Measurements from ENCODE around the gene SLX1A. TPM values are rescaled to one million over a fixed set of nuclear protein-coding genes. Genes with fewer than 3 reads are reported as not detected.

Gene SLX1A
- total and polyA plus RNA-seq, 2 donors (not counting 1 experiment from before 2014, with no cell fraction given), result 64.6 to 108 TPM

- no peak for TF ChIP-seq EZH2 (IDR thresholded peaks at IDR 0.05; ENCODE audit: borderline replicate concordance, insufficient read depth, low read depth, low read length, poor library complexity, severe bottlenecking)
- no peak for TF ChIP-seq CTCF (IDR thresholded peaks at IDR 0.05)
- ChIA-PET CTCF (interaction anchor here (1.0 to 1.3 kb wide), 2 partner anchors 10 to 56 kb away, joined by 3 to 4 read pairs; partner anchors contain the start of gene TBX6), POLR2A (no interaction called here)
- peaks cover 0 to 4% of the 10 kb centered on the region in 2 donors for H3K4me1 ChIP-seq (ENCODE audit: control insufficient read depth in 2 of 2, insufficient read depth in 2 of 2, low read length in 2 of 2)
- H3K27ac Mint-ChIP-seq, result no peak overlapping the region
- intact Hi-C loops (cut with micrococcal nuclease), result no loop called here
- ATAC-seq (ENCODE audit: low read depth) (no peak), DNase-seq (no peak)
- H2AFZ ChIP-seq (ENCODE audit: insufficient read depth, low read depth, low read length, poor library complexity, severe bottlenecking), result no peak overlapping the region
- no peak overlapping the region for H3K9ac ChIP-seq (ENCODE audit: low read length)
- H3K27me3 Mint-ChIP-seq, result no peaks in the 10 kb centered on the region
- no peak overlapping the region for H3K27ac ChIP-seq (ENCODE audit: low read length in 2 of 2)
- H4K20me1 ChIP-seq (ENCODE audit: control insufficient read depth, insufficient read depth, low read length, poor library complexity, severe bottlenecking), result no peaks in the 10 kb centered on the region
- no peaks in the 10 kb centered on the region for H3K27me3 ChIP-seq (replicated peaks in 1 of 4; ENCODE audit: control extremely low read depth in 1 of 4, control insufficient read depth in 3 of 4, insufficient read depth in 4 of 4, low read length in 3 of 4)
- peaks cover 3% of the 10 kb centered on the region for H3K9me3 Mint-ChIP-seq (ENCODE audit: insufficient read depth)
- H3K9me3 ChIP-seq (ENCODE audit: control extremely low read depth in 1 of 3, control insufficient read depth in 2 of 3, insufficient read depth in 1 of 3, low read length in 2 of 3), result peaks cover 3 to 15% (median 7%) of the 10 kb centered on the region in 3 donors
- no peak overlapping the region for H3K4me2 ChIP-seq (replicated peaks; ENCODE audit: low read depth, low read length, poor library complexity, severe bottlenecking)
- no CpG with 5 or more reads among the region's 3 CpGs for WGBS (ENCODE audit: insufficient coverage)
- H3K36me3 ChIP-seq (replicated peaks in 1 of 2; ENCODE audit: control extremely low read depth in 1 of 2, control insufficient read depth in 1 of 2, extremely low read depth in 1 of 2, insufficient read depth in 2 of 2, low read length in 1 of 2), result no peaks in the 10 kb centered on the region
- no peak overlapping the region for H3K4me3 ChIP-seq (ENCODE audit: control extremely low read depth in 1 of 5, extremely low read depth in 1 of 5, insufficient read depth in 1 of 5, low read depth in 2 of 5, low read length in 4 of 5)
- no peaks in the 10 kb centered on the region for H3K79me2 ChIP-seq (ENCODE audit: control insufficient read depth, insufficient read depth, low read length)
- no peak overlapping the region for H3K4me3 Mint-ChIP-seq
- peaks cover 10% of the 10 kb centered on the region for H3K4me1 Mint-ChIP-seq
Measured at GRCh38 chr16:30147843-30148510, 45.7 kb upstream of the SLX1A start.

- ATAC-seq (ENCODE audit: low read depth) (no peak), DNase-seq (no peak)
- no peak overlapping the region for H3K9ac ChIP-seq (ENCODE audit: low read length)
- Mint-ChIP-seq H3K27me3 (no peaks in the 10 kb centered on the region), H3K4me1 (peaks cover 6% of the 10 kb centered on the region), H3K9me3 (ENCODE audit: insufficient read depth) (peaks cover 3% of the 10 kb centered on the region), H3K4me3 (no peak overlapping the region), H3K27ac (no peak overlapping the region)
- no peaks in the 10 kb centered on the region for H3K4me1 ChIP-seq (ENCODE audit: control insufficient read depth in 2 of 2, insufficient read depth in 2 of 2, low read length in 2 of 2)
- peaks cover 3 to 15% (median 7%) of the 10 kb centered on the region in 3 donors for H3K9me3 ChIP-seq (ENCODE audit: control extremely low read depth in 1 of 3, control insufficient read depth in 2 of 3, insufficient read depth in 1 of 3, low read length in 2 of 3)
- WGBS (ENCODE audit: insufficient coverage), result no CpG with 5 or more reads among the region's 5 CpGs
- no peaks in the 10 kb centered on the region for H3K27me3 ChIP-seq (replicated peaks in 1 of 4; ENCODE audit: control extremely low read depth in 1 of 4, control insufficient read depth in 3 of 4, insufficient read depth in 4 of 4, low read length in 3 of 4)
- ChIA-PET POLR2A (no interaction called here), CTCF (no interaction called here)
- no peaks in the 10 kb centered on the region for H4K20me1 ChIP-seq (ENCODE audit: control insufficient read depth, insufficient read depth, low read length, poor library complexity, severe bottlenecking)
- intact Hi-C loops (cut with micrococcal nuclease), result no loop called here
- H3K79me2 ChIP-seq (ENCODE audit: control insufficient read depth, insufficient read depth, low read length), result no peaks in the 10 kb centered on the region
- H3K36me3 ChIP-seq (replicated peaks in 1 of 2; ENCODE audit: control extremely low read depth in 1 of 2, control insufficient read depth in 1 of 2, extremely low read depth in 1 of 2, insufficient read depth in 2 of 2, low read length in 1 of 2), result no peaks in the 10 kb centered on the region
- H2AFZ ChIP-seq (ENCODE audit: insufficient read depth, low read depth, low read length, poor library complexity, severe bottlenecking), result no peak overlapping the region
- H3K27ac ChIP-seq (ENCODE audit: low read length in 2 of 2), result no peak overlapping the region
- no peak overlapping the region for H3K4me3 ChIP-seq (ENCODE audit: control extremely low read depth in 1 of 5, extremely low read depth in 1 of 5, insufficient read depth in 1 of 5, low read depth in 2 of 5, low read length in 4 of 5)
- no peak overlapping the region for H3K4me2 ChIP-seq (replicated peaks; ENCODE audit: low read depth, low read length, poor library complexity, severe bottlenecking)
- TF ChIP-seq EZH2 (IDR thresholded peaks at IDR 0.05; ENCODE audit: borderline replicate concordance, insufficient read depth, low read depth, low read length, poor library complexity, severe bottlenecking), result no peak
- TF ChIP-seq CTCF (IDR thresholded peaks at IDR 0.05), result no peak
Measured at GRCh38 chr16:30149250-30149930, 44.3 kb upstream of the SLX1A start.
